Smooth muscle cell (in vitro differentiated cells): ENCODE data around the gene BET1L. TPM values are rescaled to one million over a fixed set of nuclear protein-coding genes. Genes with fewer than 3 reads are reported as not detected.

ENCODE experiments used
- DNase-seq: peaks from one replicate; lab custom pipeline; 2025; ENCODE audit not compliant: unreplicated experiment; lab: John Stamatoyannopoulos, UW
- H2AFZ ChIP-seq: fragments of 200-600 bp; sonication (generic); 2 replicates; pipeline ENCODE4 v1.6.0; 2016; ENCODE audit warnings: antibody characterized with exemption, low read depth, mild to moderate bottlenecking
- H3F3A ChIP-seq: fragments of 200-600 bp; sonication (generic); 2 replicates; pipeline ENCODE4 v1.6.0; 2017; ENCODE audit warnings: antibody characterized with exemption, low read depth
- H3K27ac ChIP-seq: fragments of 200-600 bp; sonication (generic); 2 replicates; pipeline ENCODE4 v1.5.1; 2016; ENCODE audit warnings: low read depth, mild to moderate bottlenecking
- H3K27me3 ChIP-seq: fragments of 200-600 bp; sonication (generic); 2 replicates; pipeline ENCODE4 v1.6.1; 2016; ENCODE audit warnings: low read depth, mild to moderate bottlenecking
- H3K36me3 ChIP-seq: fragments of 200-600 bp; sonication (generic); 2 replicates; pipeline ENCODE4 v1.5.1; 2016; ENCODE audit warnings: low read depth
- H3K4me1 ChIP-seq: fragments of 200-600 bp; sonication (generic); 2 replicates; pipeline ENCODE4 v1.5.1; 2016; ENCODE audit warnings: low read depth
- H3K4me2 ChIP-seq: fragments of 200-600 bp; sonication (generic); 2 replicates; pipeline ENCODE4 v1.6.0; 2016; ENCODE audit warnings: mild to moderate bottlenecking
- H3K4me3 ChIP-seq: fragments of 200-600 bp; sonication (generic); 2 replicates; pipeline ENCODE4 v1.5.1; 2016; ENCODE audit warnings: mild to moderate bottlenecking
- H3K79me2 ChIP-seq: fragments of 200-600 bp; sonication (generic); 2 replicates; pipeline ENCODE4 v1.6.0; 2016; ENCODE audit warnings: low read depth, mild to moderate bottlenecking
- H3K9ac ChIP-seq: fragments of 200-600 bp; sonication (generic); 2 replicates; pipeline ENCODE4 v1.6.0; 2016; ENCODE audit warnings: low read depth
- H3K9me3 ChIP-seq: fragments of 200-600 bp; sonication (generic); replicated peaks from 2 replicates; pipeline ENCODE4 v1.5.1; 2016; ENCODE audit warnings: low read depth
- H4K20me1 ChIP-seq: fragments of 200-600 bp; sonication (generic); 2 replicates; pipeline ENCODE4 v1.6.0; 2016; ENCODE audit warnings: low read depth
- CTCF ChIP-seq: fragments of 200-600 bp; sonication (generic); IDR thresholded peaks from 2 replicates; pipeline ENCODE4 v1.5.1; 2017; ENCODE audit warnings: borderline replicate concordance, mild to moderate bottlenecking, antibody characterized with exemption; ENCODE audit not compliant: insufficient read depth, poor library complexity, severe bottlenecking
- WGBS: methylation state at CpG from one replicate; pipeline ENCODE4 v1.1.7; 2016; ENCODE audit warnings: low lambda C conversion rate; 5-methylcytosine and 5-hydroxymethylcytosine counted together
- polyA plus RNA-seq: library from polyadenylated mRNA; unstranded; fragments of >200 nt; fragmentation: Nextera tagmentation; extraction: Ambion mirVana; gene quantifications from 2 replicates; pipeline ENCODE4 v1.2.1, GENCODE V29; 2016
- total RNA-seq: library from RNA; depleted of rRNA; stranded (reverse); fragments of >200 nt; gene quantifications from 2 replicates; pipeline ENCODE4 v1.2.3, GENCODE V29; 2014

Gene BET1L
- total and polyA plus RNA-seq, 2 experiments from 2014 or later, result 40.5 to 97.4 TPM

GRCh38 chr11:212150-213100 is 5.2 kb upstream of the BET1L start:
- Histone ChIP-seq H3K4me2 (no peak overlapping the region), H3K9me3 (no peaks in the 10 kb centered on the region), H3K27ac (peak overlapping the region; percentile 4), H3K36me3 (no peaks in the 10 kb centered on the region), H3K4me3 (no peak overlapping the region), H2AFZ (no peak overlapping the region), H3K9ac (no peak overlapping the region), H3K27me3 (no peaks in the 10 kb centered on the region), H3K79me2 (peaks cover 35% of the 10 kb centered on the region), H3K4me1 (peaks cover 11% of the 10 kb centered on the region), H3F3A (peaks cover 41% of the 10 kb centered on the region), H4K20me1 (peaks cover 42% of the 10 kb centered on the region)
- no peak for TF ChIP-seq CTCF
- no peak for DNase-seq
- 90% methylated on average over 17 of the region's 17 CpGs for WGBS

- DNase-seq, result no peak
- H2AFZ ChIP-seq, result no peak overlapping the region
- H3K4me2 ChIP-seq, result no peak overlapping the region
- no peaks in the 10 kb centered on the region for H3K27me3 ChIP-seq
- H3K9ac ChIP-seq, result no peak overlapping the region
- H3K9me3 ChIP-seq, result no peaks in the 10 kb centered on the region
- H3K36me3 ChIP-seq, result no peaks in the 10 kb centered on the region
- H3F3A ChIP-seq, result peaks cover 41% of the 10 kb centered on the region
- H3K4me1 ChIP-seq, result peaks cover 11% of the 10 kb centered on the region
- peaks cover 39% of the 10 kb centered on the region for H3K79me2 ChIP-seq
- H3K27ac ChIP-seq, result peak overlapping the region; percentile 4
- TF ChIP-seq CTCF, result no peak
- WGBS, result 97% methylated on average over 9 of the region's 9 CpGs
- H3K4me3 ChIP-seq, result no peak overlapping the region
- peaks cover 44% of the 10 kb centered on the region for H4K20me1 ChIP-seq
These were observed 4.5 kb upstream of the BET1L start for GRCh38 chr11:211741-212140.

- H3K4me3 ChIP-seq, result no peak overlapping the region
- H3K9ac ChIP-seq, result no peak overlapping the region
- no peaks in the 10 kb centered on the region for H3K36me3 ChIP-seq
- H3K79me2 ChIP-seq, result peaks cover 43% of the 10 kb centered on the region
- no peak for DNase-seq
- 98% methylated on average over 5 of the region's 5 CpGs for WGBS
- peaks cover 41% of the 10 kb centered on the region for H3F3A ChIP-seq
- peak overlapping the region; percentile 99 for H3K27ac ChIP-seq
- no peak for TF ChIP-seq CTCF
- no peak overlapping the region for H3K4me2 ChIP-seq
- no peaks in the 10 kb centered on the region for H3K9me3 ChIP-seq
- H3K4me1 ChIP-seq, result peaks cover 11% of the 10 kb centered on the region
- H4K20me1 ChIP-seq, result peaks cover 48% of the 10 kb centered on the region
- no peaks in the 10 kb centered on the region for H3K27me3 ChIP-seq
- H2AFZ ChIP-seq, result no peak overlapping the region
These were observed 4.1 kb upstream of the BET1L start for GRCh38 chr11:211295-211694.
